ENCODE data around the gene SIT1.

SIT1 gene

GRCh38 chr9:35687306-35687705 is 36.6 kb upstream of the SIT1 start (continued):
- TF ChIP-seq SNAI2 (CRISPR knock-in tag; IDR thresholded peaks at IDR 0.05) (no peak), CSDC2 (CRISPR knock-in tag; IDR thresholded peaks at IDR 0.05) (no peak), BACH2 (CRISPR knock-in tag; IDR thresholded peaks at IDR 0.05; ENCODE audit: borderline replicate concordance) (no peak), ZFP3 (CRISPR knock-in tag; IDR thresholded peaks at IDR 0.05) (no peak)

- no peak for ATAC-seq
Measured at GRCh38 chr9:35686222-35687203, 35.8 kb upstream of the SIT1 start.

GRCh38 chr9:35685506-35685905 is 34.8 kb upstream of the SIT1 start:
- TF ChIP-seq RARB (CRISPR knock-in tag; IDR thresholded peaks at IDR 0.05) (no peak), ZNF8 (CRISPR knock-in tag; IDR thresholded peaks at IDR 0.05) (no peak), OSR1 (CRISPR knock-in tag; IDR thresholded peaks at IDR 0.05) (no peak), ZFP30 (CRISPR knock-in tag; IDR thresholded peaks at IDR 0.05) (no peak), ZNF565 (CRISPR knock-in tag; conservative IDR thresholded peaks at IDR 0.05; ENCODE audit: low read depth) (no peak)
- no peak for ATAC-seq

More at GRCh38 chr9:35686222-35687203, 35.8 kb upstream of the SIT1 start:
- TF ChIP-seq TOX (CRISPR knock-in tag; IDR thresholded peaks at IDR 0.05; ENCODE audit: borderline replicate concordance) = no peak
- TF ChIP-seq CREB5 (CRISPR knock-in tag; IDR thresholded peaks at IDR 0.05; ENCODE audit: low read depth) = no peak
- no peak for TF ChIP-seq ARNTL (CRISPR knock-in tag; IDR thresholded peaks at IDR 0.05; ENCODE audit: borderline replicate concordance, low read depth)
- no peak for TF ChIP-seq OSR1 (CRISPR knock-in tag; IDR thresholded peaks at IDR 0.05)

DNA sequence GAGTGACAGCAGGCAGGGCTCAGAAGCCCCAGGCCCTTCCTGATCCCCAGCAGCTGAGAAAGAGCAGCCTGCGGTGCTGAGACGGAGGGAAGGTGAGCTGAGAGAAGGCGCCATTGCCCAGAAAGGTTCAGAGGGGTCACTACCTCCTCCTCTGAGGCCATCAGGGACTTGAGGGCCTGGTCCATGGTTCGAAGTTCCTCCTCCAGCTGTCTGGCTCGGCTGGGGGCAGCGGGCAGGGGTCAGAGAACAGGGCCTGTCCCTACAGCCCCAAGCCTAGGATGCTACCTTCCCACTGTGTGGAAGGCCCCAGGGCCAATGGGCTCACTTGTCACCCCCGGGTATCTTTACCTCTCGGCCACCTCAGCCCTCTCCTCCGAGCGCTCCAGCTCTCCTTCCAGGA is 34.2 kb upstream of the SIT1 start:
- no peak for ATAC-seq
- TF ChIP-seq PATZ1 (CRISPR knock-in tag; IDR thresholded peaks at IDR 0.05; ENCODE audit: borderline replicate concordance) = no peak
- TF ChIP-seq, protein P1, sequence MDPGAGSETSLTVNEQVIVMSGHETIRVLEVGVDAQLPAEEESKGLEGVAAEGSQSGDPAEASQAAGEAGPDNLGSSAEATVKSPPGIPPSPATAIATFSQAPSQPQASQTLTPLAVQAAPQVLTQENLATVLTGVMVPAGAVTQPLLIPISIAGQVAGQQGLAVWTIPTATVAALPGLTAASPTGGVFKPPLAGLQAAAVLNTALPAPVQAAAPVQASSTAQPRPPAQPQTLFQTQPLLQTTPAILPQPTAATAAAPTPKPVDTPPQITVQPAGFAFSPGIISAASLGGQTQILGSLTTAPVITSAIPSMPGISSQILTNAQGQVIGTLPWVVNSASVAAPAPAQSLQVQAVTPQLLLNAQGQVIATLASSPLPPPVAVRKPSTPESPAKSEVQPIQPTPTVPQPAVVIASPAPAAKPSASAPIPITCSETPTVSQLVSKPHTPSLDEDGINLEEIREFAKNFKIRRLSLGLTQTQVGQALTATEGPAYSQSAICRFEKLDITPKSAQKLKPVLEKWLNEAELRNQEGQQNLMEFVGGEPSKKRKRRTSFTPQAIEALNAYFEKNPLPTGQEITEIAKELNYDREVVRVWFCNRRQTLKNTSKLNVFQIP (CRISPR knock-in tag; IDR thresholded peaks at IDR 0.05; ENCODE audit: borderline replicate concordance, low read depth) = no peak
- no peak for TF ChIP-seq PPARA (CRISPR knock-in tag; IDR thresholded peaks at IDR 0.05; ENCODE audit: borderline replicate concordance)
- TF ChIP-seq OSR1 (CRISPR knock-in tag; IDR thresholded peaks at IDR 0.05) = no peak
- TF ChIP-seq ZFP3 (CRISPR knock-in tag; IDR thresholded peaks at IDR 0.05) = no peak
- no peak for TF ChIP-seq ESRRG (CRISPR knock-in tag; IDR thresholded peaks at IDR 0.05)
- TF ChIP-seq ZNF565 (CRISPR knock-in tag; conservative IDR thresholded peaks at IDR 0.05; ENCODE audit: low read depth) = no peak
- TF ChIP-seq, protein P2, sequence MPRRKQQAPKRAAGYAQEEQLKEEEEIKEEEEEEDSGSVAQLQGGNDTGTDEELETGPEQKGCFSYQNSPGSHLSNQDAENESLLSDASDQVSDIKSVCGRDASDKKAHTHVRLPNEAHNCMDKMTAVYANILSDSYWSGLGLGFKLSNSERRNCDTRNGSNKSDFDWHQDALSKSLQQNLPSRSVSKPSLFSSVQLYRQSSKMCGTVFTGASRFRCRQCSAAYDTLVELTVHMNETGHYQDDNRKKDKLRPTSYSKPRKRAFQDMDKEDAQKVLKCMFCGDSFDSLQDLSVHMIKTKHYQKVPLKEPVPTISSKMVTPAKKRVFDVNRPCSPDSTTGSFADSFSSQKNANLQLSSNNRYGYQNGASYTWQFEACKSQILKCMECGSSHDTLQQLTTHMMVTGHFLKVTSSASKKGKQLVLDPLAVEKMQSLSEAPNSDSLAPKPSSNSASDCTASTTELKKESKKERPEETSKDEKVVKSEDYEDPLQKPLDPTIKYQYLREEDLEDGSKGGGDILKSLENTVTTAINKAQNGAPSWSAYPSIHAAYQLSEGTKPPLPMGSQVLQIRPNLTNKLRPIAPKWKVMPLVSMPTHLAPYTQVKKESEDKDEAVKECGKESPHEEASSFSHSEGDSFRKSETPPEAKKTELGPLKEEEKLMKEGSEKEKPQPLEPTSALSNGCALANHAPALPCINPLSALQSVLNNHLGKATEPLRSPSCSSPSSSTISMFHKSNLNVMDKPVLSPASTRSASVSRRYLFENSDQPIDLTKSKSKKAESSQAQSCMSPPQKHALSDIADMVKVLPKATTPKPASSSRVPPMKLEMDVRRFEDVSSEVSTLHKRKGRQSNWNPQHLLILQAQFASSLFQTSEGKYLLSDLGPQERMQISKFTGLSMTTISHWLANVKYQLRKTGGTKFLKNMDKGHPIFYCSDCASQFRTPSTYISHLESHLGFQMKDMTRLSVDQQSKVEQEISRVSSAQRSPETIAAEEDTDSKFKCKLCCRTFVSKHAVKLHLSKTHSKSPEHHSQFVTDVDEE (CRISPR knock-in tag; IDR thresholded peaks at IDR 0.05) = no peak
- no peak for TF ChIP-seq SNAI2 (CRISPR knock-in tag; IDR thresholded peaks at IDR 0.05)
- no peak for TF ChIP-seq TCF4 (CRISPR knock-in tag; IDR thresholded peaks at IDR 0.05; ENCODE audit: borderline replicate concordance)
- no peak for TF ChIP-seq ZFP30 (CRISPR knock-in tag; IDR thresholded peaks at IDR 0.05)
- TF ChIP-seq RARB (CRISPR knock-in tag; IDR thresholded peaks at IDR 0.05) = no peak
- TF ChIP-seq ISL1 (CRISPR knock-in tag; IDR thresholded peaks at IDR 0.05) = no peak
- no peak for TF ChIP-seq TOX (CRISPR knock-in tag; IDR thresholded peaks at IDR 0.05; ENCODE audit: borderline replicate concordance)
- no peak for TF ChIP-seq CSDC2 (CRISPR knock-in tag; IDR thresholded peaks at IDR 0.05)
- no peak for TF ChIP-seq GLIS3 (CRISPR knock-in tag; IDR thresholded peaks at IDR 0.05)
- TF ChIP-seq, protein P3, sequence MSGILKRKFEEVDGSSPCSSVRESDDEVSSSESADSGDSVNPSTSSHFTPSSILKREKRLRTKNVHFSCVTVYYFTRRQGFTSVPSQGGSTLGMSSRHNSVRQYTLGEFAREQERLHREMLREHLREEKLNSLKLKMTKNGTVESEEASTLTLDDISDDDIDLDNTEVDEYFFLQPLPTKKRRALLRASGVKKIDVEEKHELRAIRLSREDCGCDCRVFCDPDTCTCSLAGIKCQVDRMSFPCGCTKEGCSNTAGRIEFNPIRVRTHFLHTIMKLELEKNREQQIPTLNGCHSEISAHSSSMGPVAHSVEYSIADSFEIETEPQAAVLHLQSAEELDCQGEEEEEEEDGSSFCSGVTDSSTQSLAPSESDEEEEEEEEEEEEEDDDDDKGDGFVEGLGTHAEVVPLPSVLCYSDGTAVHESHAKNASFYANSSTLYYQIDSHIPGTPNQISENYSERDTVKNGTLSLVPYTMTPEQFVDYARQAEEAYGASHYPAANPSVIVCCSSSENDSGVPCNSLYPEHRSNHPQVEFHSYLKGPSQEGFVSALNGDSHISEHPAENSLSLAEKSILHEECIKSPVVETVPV (CRISPR knock-in tag; IDR thresholded peaks at IDR 0.05) = no peak
- TF ChIP-seq BACH2 (CRISPR knock-in tag; IDR thresholded peaks at IDR 0.05; ENCODE audit: borderline replicate concordance) = no peak
